ENCODE measurements around the gene USP3.
"Not testable (repeated sequence)": the region's sequence is repeated elsewhere in the genome, so short reads cannot be mapped to it uniquely, and the experiment has no call there.

USP3 gene

GRCh38 chr15:63513728-63514127 is 9.3 kb downstream of the USP3 start:
- no peak for DNase-seq (ENCODE audit: low spot score)

- no peak for DNase-seq (ENCODE audit: low spot score)
Measured at GRCh38 chr15:63514531-63514943, 10.1 kb downstream of the USP3 start.

- no peak for DNase-seq (ENCODE audit: low spot score)
Measured at GRCh38 chr15:63517202-63517601, 12.8 kb downstream of the USP3 start.

GRCh38 chr15:63517628-63518027 is 13.2 kb downstream of the USP3 start:
- DNase-seq (ENCODE audit: low spot score), result no peak

GRCh38 chr15:63519041-63519440 is 14.6 kb downstream of the USP3 start:
- no peak for DNase-seq (ENCODE audit: low spot score)

GRCh38 chr15:63519548-63520178 is 15.3 kb downstream of the USP3 start:
- no peak for DNase-seq (ENCODE audit: low spot score)

- DNase-seq (ENCODE audit: low spot score), result not testable (repeated sequence)
Measured at GRCh38 chr15:63520462-63520861, 16.1 kb downstream of the USP3 start.

- no peak for DNase-seq (ENCODE audit: low spot score)
Measured at GRCh38 chr15:63522225-63522578, 17.8 kb downstream of the USP3 start.

- DNase-seq (ENCODE audit: low spot score), result no peak
Measured at GRCh38 chr15:63523306-63523990, 19.1 kb downstream of the USP3 start.

- no peak for DNase-seq (ENCODE audit: low spot score)
Measured at GRCh38 chr15:63524316-63525015, 20.1 kb downstream of the USP3 start.

GRCh38 chr15:63526401-63526800 is 22.0 kb downstream of the USP3 start:
- DNase-seq (ENCODE audit: low spot score), result no peak

GRCh38 chr15:63528138-63528659 is 23.8 kb downstream of the USP3 start:
- no peak for DNase-seq (ENCODE audit: low spot score)

GRCh38 chr15:63530235-63530634 is 25.8 kb downstream of the USP3 start:
- DNase-seq (ENCODE audit: low spot score), result no peak

- no peak for DNase-seq (ENCODE audit: low spot score)
Measured at GRCh38 chr15:63530752-63531299, 26.4 kb downstream of the USP3 start.

- no peak for DNase-seq (ENCODE audit: low spot score)
Measured at GRCh38 chr15:63531586-63531985, 27.2 kb downstream of the USP3 start.

GRCh38 chr15:63532307-63532744 is 27.9 kb downstream of the USP3 start:
- no peak for DNase-seq (ENCODE audit: low spot score)

GRCh38 chr15:63534888-63535287 is 30.5 kb downstream of the USP3 start:
- DNase-seq (ENCODE audit: low spot score), result not testable (repeated sequence)

- DNase-seq (ENCODE audit: low spot score), result no peak
Measured at GRCh38 chr15:63535689-63536088, 31.3 kb downstream of the USP3 start.

- DNase-seq (ENCODE audit: low spot score), result no peak
Measured at GRCh38 chr15:63538876-63539275, 34.5 kb downstream of the USP3 start.

- peak; percentile 39 for DNase-seq (ENCODE audit: low spot score)
Measured at GRCh38 chr15:63539521-63539920, 35.1 kb downstream of the USP3 start.

- no peak for DNase-seq (ENCODE audit: low spot score)
Measured at GRCh38 chr15:63539998-63540397, 35.6 kb downstream of the USP3 start.

- DNase-seq (ENCODE audit: low spot score), result no peak
Measured at GRCh38 chr15:63540449-63540848, 36.1 kb downstream of the USP3 start.
